Measurements from ENCODE around the gene NR0B2. TPM values are rescaled to one million over a fixed set of nuclear protein-coding genes. Genes with fewer than 3 reads are reported as not detected.

Gene NR0B2
- total and polyA plus RNA-seq, 2 of the 13 experiments (the other 11 are each of a cell fraction or from before 2014, with no cell fraction given) = 72.5 to 133 TPM

DNA sequence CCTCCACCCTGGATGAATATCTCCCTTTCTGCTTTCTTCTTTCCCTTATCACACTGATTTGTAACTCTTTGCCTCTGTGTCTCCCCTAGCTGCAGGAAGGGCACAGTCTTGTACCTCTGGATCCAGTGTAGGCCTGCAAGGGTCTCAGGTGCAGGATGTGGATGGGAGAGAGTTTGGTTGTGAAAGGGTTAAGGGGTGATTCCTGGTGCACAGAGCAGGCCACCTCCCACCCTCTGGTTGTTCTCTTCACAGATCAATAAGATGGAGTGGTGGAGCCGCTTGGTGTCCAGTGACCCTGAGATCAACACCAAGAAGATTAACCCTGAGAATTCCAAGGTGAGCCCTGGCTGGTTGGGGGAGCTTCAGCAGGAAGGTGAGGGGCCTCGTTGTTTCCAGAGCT, 31.4 kb upstream of the NR0B2 start (continued):
- TF ChIP-seq ZNF296 (CRISPR knock-in tag; conservative IDR thresholded peaks at IDR 0.05) = no peak
- no peak for TF ChIP-seq POLR2AphosphoS2 (IDR thresholded peaks at IDR 0.05; ENCODE audit: low read depth, low read length)
- TF ChIP-seq, protein P1, sequence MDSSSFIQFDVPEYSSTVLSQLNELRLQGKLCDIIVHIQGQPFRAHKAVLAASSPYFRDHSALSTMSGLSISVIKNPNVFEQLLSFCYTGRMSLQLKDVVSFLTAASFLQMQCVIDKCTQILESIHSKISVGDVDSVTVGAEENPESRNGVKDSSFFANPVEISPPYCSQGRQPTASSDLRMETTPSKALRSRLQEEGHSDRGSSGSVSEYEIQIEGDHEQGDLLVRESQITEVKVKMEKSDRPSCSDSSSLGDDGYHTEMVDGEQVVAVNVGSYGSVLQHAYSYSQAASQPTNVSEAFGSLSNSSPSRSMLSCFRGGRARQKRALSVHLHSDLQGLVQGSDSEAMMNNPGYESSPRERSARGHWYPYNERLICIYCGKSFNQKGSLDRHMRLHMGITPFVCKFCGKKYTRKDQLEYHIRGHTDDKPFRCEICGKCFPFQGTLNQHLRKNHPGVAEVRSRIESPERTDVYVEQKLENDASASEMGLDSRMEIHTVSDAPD (CRISPR knock-in tag; IDR thresholded peaks at IDR 0.05) = peak; percentile 94

DNA sequence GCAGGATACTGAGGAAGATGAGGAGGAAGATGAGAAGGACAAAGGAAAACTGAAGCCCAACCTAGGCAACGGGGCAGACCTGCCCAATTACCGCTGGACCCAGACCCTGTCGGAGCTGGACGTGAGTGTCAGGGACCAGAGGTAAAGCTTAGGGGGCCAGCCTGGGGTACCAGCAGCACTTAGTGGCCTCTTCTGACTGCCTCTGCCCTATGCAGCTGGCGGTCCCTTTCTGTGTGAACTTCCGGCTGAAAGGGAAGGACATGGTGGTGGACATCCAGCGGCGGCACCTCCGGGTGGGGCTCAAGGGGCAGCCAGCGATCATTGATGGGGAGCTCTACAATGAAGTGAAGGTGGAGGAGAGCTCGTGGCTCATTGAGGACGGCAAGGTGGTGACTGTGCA, 28.9 kb upstream of the NR0B2 start:
- peaks cover 26 to 52% of the 10 kb centered on the region in 2 experiments for H3K36me3 ChIP-seq (replicated peaks in 1 of 2; ENCODE audit: control insufficient read depth in 1 of 2, insufficient read depth in 2 of 2, low read length in 2 of 2)
- BruUV-seq (replicated peaks) = no TSS peak
- no peak for DNase-seq (ENCODE audit: low spot score)
- H3K9me3 ChIP-seq (ENCODE audit: low read length) = no peaks in the 10 kb centered on the region
- ChIA-PET CTCF (ENCODE audit: low intra/inter-chr PET ratio, low total read pairs) (no interaction called here), POLR2A (interaction anchor here (2.2 to 12.9 kb wide), 2 partner anchors 31 to 51 kb away, joined by 9 to 371 read pairs; partner anchors contain the start of genes NR0B2 and TRNP1)
- FAIRE-seq = no peak
- H3K27me3 ChIP-seq (ENCODE audit: control insufficient read depth in 1 of 2, insufficient read depth in 2 of 2, low read length in 2 of 2) = no peaks in the 10 kb centered on the region
- no peak overlapping the region for H2AFZ ChIP-seq (ENCODE audit: low read length)
- no peak for ATAC-seq
- H3K4me2 ChIP-seq (ENCODE audit: low read depth, low read length) = no peak overlapping the region
- intact Hi-C loops (cut with micrococcal nuclease; ENCODE audit: unreplicated experiment) (no loop called here), in situ Hi-C loops (cut with HindIII; ENCODE audit: extremely low pct_ligation_motif_present, low pct_unique_long_range_greater_than_20kb) (no loop called here)
- peaks cover 81% of the 10 kb centered on the region for H3K4me1 ChIP-seq (ENCODE audit: insufficient read depth, low read length)
- WGBS (ENCODE audit: low lambda C conversion rate) = 94% methylated on average over 11 of the region's 12 CpGs
- H3K4me3 ChIP-seq (replicated peaks in 1 of 3; ENCODE audit: insufficient read depth in 1 of 3, low read depth in 2 of 3, low read length in 3 of 3) = no peak overlapping the region
- H3K79me2 ChIP-seq (ENCODE audit: insufficient read depth, low read length) = peaks cover 19% of the 10 kb centered on the region
- TF ChIP-seq RBM22 (optimal IDR thresholded peaks at IDR 0.05; ENCODE audit: low read length) = peak; percentile 42
- TF ChIP-seq, protein P2, sequence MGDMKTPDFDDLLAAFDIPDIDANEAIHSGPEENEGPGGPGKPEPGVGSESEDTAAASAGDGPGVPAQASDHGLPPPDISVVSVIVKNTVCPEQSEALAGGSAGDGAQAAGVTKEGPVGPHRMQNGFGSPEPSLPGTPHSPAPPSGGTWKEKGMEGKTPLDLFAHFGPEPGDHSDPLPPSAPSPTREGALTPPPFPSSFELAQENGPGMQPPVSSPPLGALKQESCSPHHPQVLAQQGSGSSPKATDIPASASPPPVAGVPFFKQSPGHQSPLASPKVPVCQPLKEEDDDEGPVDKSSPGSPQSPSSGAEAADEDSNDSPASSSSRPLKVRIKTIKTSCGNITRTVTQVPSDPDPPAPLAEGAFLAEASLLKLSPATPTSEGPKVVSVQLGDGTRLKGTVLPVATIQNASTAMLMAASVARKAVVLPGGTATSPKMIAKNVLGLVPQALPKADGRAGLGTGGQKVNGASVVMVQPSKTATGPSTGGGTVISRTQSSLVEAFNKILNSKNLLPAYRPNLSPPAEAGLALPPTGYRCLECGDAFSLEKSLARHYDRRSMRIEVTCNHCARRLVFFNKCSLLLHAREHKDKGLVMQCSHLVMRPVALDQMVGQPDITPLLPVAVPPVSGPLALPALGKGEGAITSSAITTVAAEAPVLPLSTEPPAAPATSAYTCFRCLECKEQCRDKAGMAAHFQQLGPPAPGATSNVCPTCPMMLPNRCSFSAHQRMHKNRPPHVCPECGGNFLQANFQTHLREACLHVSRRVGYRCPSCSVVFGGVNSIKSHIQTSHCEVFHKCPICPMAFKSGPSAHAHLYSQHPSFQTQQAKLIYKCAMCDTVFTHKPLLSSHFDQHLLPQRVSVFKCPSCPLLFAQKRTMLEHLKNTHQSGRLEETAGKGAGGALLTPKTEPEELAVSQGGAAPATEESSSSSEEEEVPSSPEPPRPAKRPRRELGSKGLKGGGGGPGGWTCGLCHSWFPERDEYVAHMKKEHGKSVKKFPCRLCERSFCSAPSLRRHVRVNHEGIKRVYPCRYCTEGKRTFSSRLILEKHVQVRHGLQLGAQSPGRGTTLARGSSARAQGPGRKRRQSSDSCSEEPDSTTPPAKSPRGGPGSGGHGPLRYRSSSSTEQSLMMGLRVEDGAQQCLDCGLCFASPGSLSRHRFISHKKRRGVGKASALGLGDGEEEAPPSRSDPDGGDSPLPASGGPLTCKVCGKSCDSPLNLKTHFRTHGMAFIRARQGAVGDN (CRISPR knock-in tag; IDR thresholded peaks at IDR 0.05) = peak; percentile 25; the same call in 1 of the 2 replicates
- TF ChIP-seq SIN3B (IDR thresholded peaks at IDR 0.05; ENCODE audit: low read length) = no peak
- H4K20me1 ChIP-seq (ENCODE audit: insufficient read depth, low read length) = no peaks in the 10 kb centered on the region
- peak overlapping the region; percentile 68 for H3K27ac ChIP-seq (ENCODE audit: extremely low read length, insufficient read depth, low read length)
- H3K9ac ChIP-seq (ENCODE audit: insufficient read depth, low read depth, low read length) = no peak overlapping the region

Measured in HepG2 (cell line).